Measurements from ENCODE around the gene CAMK4.

DNA sequence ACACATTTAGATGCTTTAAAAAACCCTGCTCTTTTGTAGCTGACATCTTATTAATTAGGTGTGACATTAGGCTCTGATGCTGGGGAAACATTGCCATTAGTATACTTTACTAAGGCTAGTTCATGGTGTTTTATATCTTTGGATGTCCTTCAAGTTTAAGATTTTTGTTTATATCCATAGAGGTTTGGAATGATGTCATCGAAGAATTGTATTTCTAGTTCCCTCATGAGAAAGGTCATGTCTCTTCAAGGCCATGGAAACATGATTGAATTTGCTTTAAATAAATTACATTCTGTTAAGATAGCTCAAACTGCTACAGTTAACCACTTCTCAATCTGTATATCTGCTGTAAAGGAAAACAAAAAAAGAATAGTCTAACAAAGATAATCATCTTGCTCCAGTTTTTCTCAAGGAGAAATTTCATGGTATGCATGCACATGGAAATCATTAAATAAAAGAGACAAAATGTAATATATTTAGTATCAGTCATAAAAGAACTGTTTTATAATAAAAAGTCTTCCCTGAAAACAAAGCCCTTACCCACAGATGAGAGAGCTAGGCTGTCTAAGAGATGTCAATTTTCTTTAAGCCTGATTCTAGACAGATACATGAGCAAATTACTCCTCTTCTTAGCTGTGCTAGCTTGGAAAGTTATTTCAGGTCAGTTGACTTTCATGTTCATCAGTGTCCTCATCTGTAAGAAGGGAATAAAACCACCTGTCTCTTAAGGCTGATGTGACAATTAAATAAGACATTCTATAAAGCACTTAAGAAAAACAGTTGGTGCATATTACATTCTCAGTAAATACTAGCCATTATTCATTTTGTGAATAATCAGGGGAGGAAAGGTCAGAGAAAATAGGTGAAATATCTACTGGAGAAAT, 313.2 kb downstream of the CAMK4 start:
- TF ChIP-seq, protein P1, sequence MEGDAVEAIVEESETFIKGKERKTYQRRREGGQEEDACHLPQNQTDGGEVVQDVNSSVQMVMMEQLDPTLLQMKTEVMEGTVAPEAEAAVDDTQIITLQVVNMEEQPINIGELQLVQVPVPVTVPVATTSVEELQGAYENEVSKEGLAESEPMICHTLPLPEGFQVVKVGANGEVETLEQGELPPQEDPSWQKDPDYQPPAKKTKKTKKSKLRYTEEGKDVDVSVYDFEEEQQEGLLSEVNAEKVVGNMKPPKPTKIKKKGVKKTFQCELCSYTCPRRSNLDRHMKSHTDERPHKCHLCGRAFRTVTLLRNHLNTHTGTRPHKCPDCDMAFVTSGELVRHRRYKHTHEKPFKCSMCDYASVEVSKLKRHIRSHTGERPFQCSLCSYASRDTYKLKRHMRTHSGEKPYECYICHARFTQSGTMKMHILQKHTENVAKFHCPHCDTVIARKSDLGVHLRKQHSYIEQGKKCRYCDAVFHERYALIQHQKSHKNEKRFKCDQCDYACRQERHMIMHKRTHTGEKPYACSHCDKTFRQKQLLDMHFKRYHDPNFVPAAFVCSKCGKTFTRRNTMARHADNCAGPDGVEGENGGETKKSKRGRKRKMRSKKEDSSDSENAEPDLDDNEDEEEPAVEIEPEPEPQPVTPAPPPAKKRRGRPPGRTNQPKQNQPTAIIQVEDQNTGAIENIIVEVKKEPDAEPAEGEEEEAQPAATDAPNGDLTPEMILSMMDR (conservative IDR thresholded peaks at IDR 0.05 in 1 of 2, IDR thresholded peaks at IDR 0.05 in 1 of 2; ENCODE audit: extremely low read depth in 1 of 2, insufficient read depth in 1 of 2, low read depth in 1 of 2, low read length in 2 of 2) = no peak
- no peak for TF ChIP-seq EZH2 (IDR thresholded peaks at IDR 0.05; ENCODE audit: borderline replicate concordance, low read length)
